DND-41 (cell line): Measurements from ENCODE around the gene TMEM144.

Source experiments
- ATAC-seq: fragments of 200-7000 bp; cut with Tn5 transposase; 3 replicates; pipeline ENCODE4 v1.9.1; 2021; ENCODE audit warnings: low read depth; ENCODE audit not compliant: insufficient read depth
- DNase-seq: peaks from one replicate; pipeline ENCODE4 v3.0.0-alpha.2; 2020
- H2AFZ ChIP-seq: 2 replicates; pipeline ENCODE4 v1.6.0; 2012; ENCODE audit warnings: low read depth, low read length
- H3K27ac ChIP-seq: 2 replicates; pipeline ENCODE4 v1.5.1; 2012; ENCODE audit warnings: low read length, inconsistent platforms
- H3K27me3 ChIP-seq: fragments of 200-600 bp; sonication (generic); 2 replicates; pipeline ENCODE4 v1.6.0; 2012; ENCODE audit warnings: low read length, mild to moderate bottlenecking, inconsistent platforms; ENCODE audit not compliant: insufficient read depth, poor library complexity
- H3K36me3 ChIP-seq: 2 replicates; pipeline ENCODE4 v1.5.1; 2012; ENCODE audit warnings: low read length, inconsistent platforms; ENCODE audit not compliant: insufficient read depth
- H3K4me1 ChIP-seq: 2 replicates; pipeline ENCODE4 v1.5.1; 2012; ENCODE audit warnings: mild to moderate bottlenecking, low read length; ENCODE audit not compliant: insufficient read depth
- H3K4me2 ChIP-seq: 2 replicates; pipeline ENCODE4 v1.6.0; 2012; ENCODE audit warnings: mild to moderate bottlenecking, moderate library complexity, low read length, inconsistent platforms; ENCODE audit not compliant: insufficient read depth
- H3K4me3 ChIP-seq, 2 experiments: fragments of 200-600 bp in 1 of 2; shearing (Covaris generic) in 1 of 2; 2 replicates each; pipeline ENCODE4 v1.5.1; 2012 to 2016; ENCODE audit warnings: inconsistent platforms in 2 of 2, low read length in 2 of 2, mild to moderate bottlenecking in 2 of 2, low read depth in 1 of 2, moderate library complexity in 1 of 2
- H3K79me2 ChIP-seq: 2 replicates; pipeline ENCODE4 v1.6.0; 2012; ENCODE audit warnings: low read length, inconsistent platforms; ENCODE audit not compliant: insufficient read depth
- H3K9ac ChIP-seq: 2 replicates; pipeline ENCODE4 v1.6.0; 2012; ENCODE audit warnings: low read depth, mild to moderate bottlenecking, inconsistent platforms, low read length, moderate library complexity
- H3K9me3 ChIP-seq: 2 replicates; pipeline ENCODE4 v1.5.1; 2012; ENCODE audit warnings: low read length, moderate library complexity, mild to moderate bottlenecking, inconsistent platforms; ENCODE audit not compliant: insufficient read depth, severe bottlenecking
- H4K20me1 ChIP-seq: 2 replicates; pipeline ENCODE4 v1.6.0; 2012; ENCODE audit warnings: low read length; ENCODE audit not compliant: insufficient read depth
- CTCF ChIP-seq: IDR thresholded peaks from 2 replicates; pipeline ENCODE4 v1.5.1; 2012; ENCODE audit warnings: borderline replicate concordance, low read length, moderate library complexity, mild to moderate bottlenecking; ENCODE audit not compliant: poor library complexity, severe bottlenecking; ENCODE audit errors: extremely low read depth
- EZH2 ChIP-seq: IDR thresholded peaks from 3 replicates; pipeline ENCODE4 v1.6.1; 2012; ENCODE audit warnings: borderline replicate concordance, low read depth, mild to moderate bottlenecking, moderate library complexity, low read length, inconsistent platforms; ENCODE audit not compliant: severe bottlenecking

TMEM144 gene

GRCh38 chr4:158192439-158193158 is 17.7 kb upstream of the TMEM144 start:
- Histone ChIP-seq H4K20me1 (no peaks in the 10 kb centered on the region), H3K27me3 (no peaks in the 10 kb centered on the region), H3K36me3 (no peaks in the 10 kb centered on the region), H3K4me2 (no peak overlapping the region), H2AFZ (no peak overlapping the region), H3K4me3 (no peak overlapping the region), H3K9me3 (no peaks in the 10 kb centered on the region), H3K79me2 (no peaks in the 10 kb centered on the region), H3K27ac (no peak overlapping the region), H3K4me1 (no peaks in the 10 kb centered on the region), H3K9ac (no peak overlapping the region)
- no peak for TF ChIP-seq CTCF
- TF ChIP-seq EZH2, result no peak
- ATAC-seq (no peak), DNase-seq (no peak)

GRCh38 chr4:158193171-158193749 is 17.0 kb upstream of the TMEM144 start:
- Histone ChIP-seq H3K4me2 (no peak overlapping the region), H3K27ac (no peak overlapping the region), H2AFZ (no peak overlapping the region), H3K4me1 (no peaks in the 10 kb centered on the region), H4K20me1 (no peaks in the 10 kb centered on the region), H3K9me3 (no peaks in the 10 kb centered on the region), H3K27me3 (no peaks in the 10 kb centered on the region), H3K9ac (no peak overlapping the region), H3K36me3 (no peaks in the 10 kb centered on the region), H3K79me2 (no peaks in the 10 kb centered on the region), H3K4me3 (no peak overlapping the region)
- TF ChIP-seq CTCF (peak; percentile 46), EZH2 (no peak)
- ATAC-seq (no peak), DNase-seq (no peak)

- Histone ChIP-seq H3K9me3 (no peaks in the 10 kb centered on the region), H3K9ac (no peak overlapping the region), H3K4me3 (no peak overlapping the region), H4K20me1 (no peaks in the 10 kb centered on the region), H3K36me3 (no peaks in the 10 kb centered on the region), H3K4me1 (no peaks in the 10 kb centered on the region), H3K27ac (no peak overlapping the region), H3K27me3 (no peaks in the 10 kb centered on the region), H3K79me2 (no peaks in the 10 kb centered on the region), H2AFZ (no peak overlapping the region), H3K4me2 (no peak overlapping the region)
- TF ChIP-seq EZH2 (no peak), CTCF (no peak)
- DNase-seq (no peak), ATAC-seq (no peak)
Measured at GRCh38 chr4:158195297-158195696, 15.0 kb upstream of the TMEM144 start.
